PFSK-1 (cell line): Measurements from ENCODE around the gene RAE1.

Source experiments
- POLR2AphosphoS5 ChIP-seq: IDR thresholded peaks from 2 replicates; pipeline ENCODE4 v1.6.1; 2012; ENCODE audit warnings: low read depth, mild to moderate bottlenecking, control low read depth, low read length, moderate library complexity
- REST ChIP-seq, 2 experiments: IDR thresholded peaks; 2 replicates each; pipeline versions ENCODE4 v1.6.1 to v1.8.0; 2011 to 2012; ENCODE audit warnings: low read depth in 2 of 2, low read length in 2 of 2, control low read depth in 1 of 2, inconsistent platforms in 1 of 2, mild to moderate bottlenecking in 1 of 2, moderate library complexity in 1 of 2; ENCODE audit not compliant: insufficient read depth in 1 of 2
- SIN3A ChIP-seq: IDR thresholded peaks from 2 replicates; pipeline ENCODE4 v1.6.1; 2012; ENCODE audit warnings: mild to moderate bottlenecking, low read length, moderate library complexity, borderline replicate concordance; ENCODE audit not compliant: insufficient read depth
- TAF1 ChIP-seq: IDR thresholded peaks from 2 replicates; pipeline ENCODE4 v1.6.1; 2012; ENCODE audit warnings: low read length, control low read depth, borderline replicate concordance; ENCODE audit not compliant: insufficient read depth

GRCh38 chr20:57421253-57422220 lies 70.5 kb downstream of the RAE1 start:
- TF ChIP-seq POLR2AphosphoS5 (no peak), TAF1 (no peak), REST (IDR thresholded peaks at IDR 0.05; ENCODE audit: insufficient read depth in 1 of 2, low read depth in 2 of 2, low read length in 2 of 2) (no peak), SIN3A (no peak)
